HepG2 (cell line): ENCODE data around the gene RBMS2. TPM values are rescaled to one million over a fixed set of nuclear protein-coding genes. Genes with fewer than 3 reads are reported as not detected.

Experiments
- ATAC-seq: fragments of 200-7000 bp; cut with Tn5 transposase; 3 replicates; pipeline ENCODE4 v1.9.1; 2020; ENCODE audit warnings: mild to moderate bottlenecking, moderate library complexity
- BruUV-seq: library from RNA; stranded (reverse); fragments of 400-500 nt; replicated peaks from 2 replicates; lab custom pipeline; 2021; lab: Mats Ljungman, UMichigan
- CTCF ChIA-PET: fragments of 300-600 bp; formaldehyde crosslinking; extraction: SDS; loops from one replicate; lab custom pipeline; 2021; ENCODE audit warnings: low total read pairs, inconsistent platforms, low intra/inter-chr PET ratio; lab: Yijun Ruan, JAX
- POLR2A ChIA-PET: fragments of 350-600 bp; sonication (Branson Sonifier 250); formaldehyde crosslinking; loops from one replicate; lab custom pipeline; 2020; ENCODE audit warnings: antibody characterized with exemption, inconsistent platforms; lab: Yijun Ruan, JAX
- DNase-seq: peaks from one replicate; pipeline ENCODE4 v3.0.0-alpha.2; 2015; ENCODE audit warnings: low spot score
- FAIRE-seq: peaks from 3 replicates; lab custom pipeline; 2011; peaks lifted over from hg19 to GRCh38; lab: Jason Lieb, UNC
- H2AFZ ChIP-seq: one replicate; pipeline ENCODE4 v1.6.1; 2011; ENCODE audit warnings: low read length, inconsistent platforms
- H3K27ac ChIP-seq: fragments of 300-600 bp; 3 replicates; pipeline ENCODE4 v1.8.0; 2011; ENCODE audit warnings: mixed run types, mild to moderate bottlenecking, mixed read lengths, low read length, inconsistent platforms; ENCODE audit not compliant: insufficient read depth; ENCODE audit errors: extremely low read length
- H3K27me3 ChIP-seq, 2 experiments: fragments of 200-600 bp in 1 of 2; 2 replicates in 1 of 2; 3 replicates in 1 of 2; pipeline versions ENCODE4 v1.6.0 to v1.8.0; 2011; ENCODE audit warnings: low read length in 2 of 2, mild to moderate bottlenecking in 2 of 2, moderate library complexity in 2 of 2, inconsistent platforms in 1 of 2; ENCODE audit not compliant: insufficient read depth in 2 of 2, control insufficient read depth in 1 of 2
- H3K36me3 ChIP-seq, 2 experiments: fragments of 200-600 bp in 1 of 2; replicated peaks in 1 of 2; 2 replicates in 1 of 2; 3 replicates in 1 of 2; pipeline versions ENCODE4 v1.5.1 to v1.8.0; 2011; ENCODE audit warnings: low read length in 2 of 2, inconsistent platforms in 1 of 2; ENCODE audit not compliant: insufficient read depth in 2 of 2, control insufficient read depth in 1 of 2
- H3K4me1 ChIP-seq: 2 replicates; pipeline ENCODE4 v1.5.1; 2012; ENCODE audit warnings: low read length, inconsistent platforms; ENCODE audit not compliant: insufficient read depth
- H3K4me2 ChIP-seq: 2 replicates; pipeline ENCODE4 v1.6.0; 2011; ENCODE audit warnings: low read depth, low read length, inconsistent platforms
- H3K4me3 ChIP-seq, 3 experiments: fragments of 200-600 bp in 1 of 3; sonication (generic), shearing (Covaris generic) in 1 of 3; replicated peaks in 1 of 3; 2 replicates each; pipeline ENCODE4 v1.5.1; 2011 to 2016; ENCODE audit warnings: low read length in 3 of 3, inconsistent platforms in 2 of 3, low read depth in 2 of 3, mild to moderate bottlenecking in 2 of 3, control low read depth in 1 of 3, mixed read lengths in 1 of 3; ENCODE audit not compliant: insufficient read depth in 1 of 3
- H3K79me2 ChIP-seq: one replicate; pipeline ENCODE4 v1.6.1; 2011; ENCODE audit warnings: low read length, inconsistent platforms; ENCODE audit not compliant: insufficient read depth
- H3K9ac ChIP-seq: 2 replicates; pipeline ENCODE4 v1.6.0; 2011; ENCODE audit warnings: mild to moderate bottlenecking, low read depth, low read length, inconsistent platforms; ENCODE audit not compliant: insufficient read depth
- H3K9me3 ChIP-seq: 2 replicates; pipeline ENCODE4 v1.5.1; 2012; ENCODE audit warnings: mild to moderate bottlenecking, low read length
- H4K20me1 ChIP-seq: 2 replicates; pipeline ENCODE4 v1.6.0; 2011; ENCODE audit warnings: inconsistent platforms, mild to moderate bottlenecking, low read length, moderate library complexity; ENCODE audit not compliant: insufficient read depth
- MNT ChIP-seq: fragments of 450-650 bp; IDR thresholded peaks from 2 replicates; pipeline ENCODE4 v1.6.1; 2016
- POLR2G ChIP-seq: fragments of 200-400 bp; formaldehyde crosslinking; IDR thresholded peaks from 2 replicates; pipeline ENCODE4 v1.6.1; 2018; ENCODE audit warnings: mild to moderate bottlenecking, low read depth, low read length, moderate library complexity
- SAFB2 ChIP-seq: sonication (generic); formaldehyde crosslinking; IDR thresholded peaks from 2 replicates; pipeline ENCODE4 v1.5.1; 2020; ENCODE audit warnings: missing genetic modification reagents, low read depth, mild to moderate bottlenecking, borderline replicate concordance
- ZNF770 ChIP-seq: sonication (generic); formaldehyde crosslinking; IDR thresholded peaks from 2 replicates; pipeline ENCODE4 v1.5.0; 2020; ENCODE audit warnings: mild to moderate bottlenecking, missing genetic modification reagents
- WGBS: methylation state at CpG from one replicate; pipeline ENCODE4 v1.1.6; 2017; ENCODE audit warnings: low lambda C conversion rate; 5-methylcytosine and 5-hydroxymethylcytosine counted together
- in situ Hi-C: cut with HindIII; loops from 2 replicates; pipeline ENCODE4 v1.10.0; 2017; ENCODE audit warnings: low pct_unique_long_range_greater_than_20kb; ENCODE audit not compliant: extremely low pct_ligation_motif_present
- intact Hi-C: fragments of 100-400 bp; cut with micrococcal nuclease; formaldehyde crosslinking; loops from one replicate; pipeline ENCODE4 v1.10.0; 2022; ENCODE audit not compliant: unreplicated experiment
- polyA plus RNA-seq, 8 experiments: library from polyadenylated mRNA; depleted of rRNA in 3 of 8; stranded (reverse) in 7 of 8; unstranded in 1 of 8; fragments of >200 nt; fragmentation: Illumina TruSeq in 4 of 8; extraction: Trizol in 4 of 8; gene quantifications; 2 replicates each; pipeline versions ENCODE4 v1.2.1 to v1.2.3, GENCODE V29; 2011 to 2016; ENCODE audit warnings: low read depth in 4 of 8, missing spikeins in 1 of 8, mixed read lengths in 1 of 8; ENCODE audit not compliant: insufficient read depth in 1 of 8
- total RNA-seq, 5 experiments: library from RNA; depleted of rRNA; stranded (reverse); fragments of >200 nt; fragmentation: Illumina TruSeq; extraction: Trizol; gene quantifications; 2 replicates each; pipeline ENCODE4 v1.2.3, GENCODE V29; 2016; ENCODE audit warnings: low read depth in 1 of 5

The RBMS2 gene
- total and polyA plus RNA-seq, 2 of the 13 experiments (the other 11 are each of a cell fraction or from before 2014, with no cell fraction given), result 0.53 to 7.4 TPM

- 95% methylated on average over 6 of the region's 6 CpGs for WGBS
- in situ Hi-C loops (no loop called here), intact Hi-C loops (no loop called here)
- no peaks in the 10 kb centered on the region for H4K20me1 ChIP-seq
- no TSS peak for BruUV-seq
- FAIRE-seq, result no peak
- H3K27me3 ChIP-seq, result no peaks in the 10 kb centered on the region
- H3K4me3 ChIP-seq, result no peak overlapping the region
- no peaks in the 10 kb centered on the region for H3K9me3 ChIP-seq
- no peak overlapping the region for H3K4me2 ChIP-seq
- ChIA-PET CTCF (no interaction called here), POLR2A (interaction anchor here (0.7 to 0.8 kb wide), 2 partner anchors 12 to 15 kb away, joined by 3 to 4 read pairs; no protein-coding TSS in a partner anchor)
- H3K36me3 ChIP-seq, result peaks cover 2 to 5% of the 10 kb centered on the region in 2 experiments; a peak in 4 of 5 replicates
- H3K79me2 ChIP-seq, result no peaks in the 10 kb centered on the region
- no peak for DNase-seq
- no peak overlapping the region for H3K9ac ChIP-seq
- no peak overlapping the region for H2AFZ ChIP-seq
- H3K27ac ChIP-seq, result no peak overlapping the region
- ATAC-seq, result no peak
- TF ChIP-seq ZNF770 (CRISPR knock-in tag) (0 out of 2 replicates have a peak, but pooled peaks have one; percentile 4), SAFB2 (CRISPR knock-in tag) (no peak), MNT (no peak), POLR2G (peak; percentile 26; the same call in 1 of the 2 replicates)
- TF ChIP-seq, all 625 proteins: peak for 2
- H3K4me1 ChIP-seq, result peaks cover 16% of the 10 kb centered on the region
These were observed 45.5 kb upstream of the RBMS2 start for GRCh38 chr12:56476143-56476542.
